Measurements from ENCODE around the gene TULP1.
"Not testable (repeated sequence)": the region's sequence is repeated elsewhere in the genome, so short reads cannot be mapped to it uniquely, and the experiment has no call there.

Gene TULP1

DNA sequence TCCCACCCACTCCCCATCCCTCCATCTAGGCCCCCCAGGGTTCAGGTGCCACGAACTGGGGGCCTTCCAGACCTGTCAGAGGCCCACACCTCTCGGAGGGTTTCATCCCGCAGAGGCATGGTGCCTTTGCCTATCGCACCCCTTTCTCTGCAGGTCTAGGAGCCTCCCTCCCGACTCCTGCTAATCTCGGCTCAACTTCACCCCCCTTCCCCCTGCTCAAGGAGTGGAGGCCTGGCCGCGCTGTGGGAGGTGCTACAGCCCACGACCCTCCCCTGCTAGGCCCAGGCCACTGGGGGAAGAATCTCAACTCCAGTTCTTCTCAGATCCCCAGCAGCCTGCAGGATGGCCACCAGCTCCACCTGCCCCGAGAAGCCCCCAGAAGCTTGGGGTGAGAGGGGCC, at the start of gene TULP1:
TSS of gene TULP1 (minus strand) at position 157 of the 400 bp plus-strand sequence. CDS start at position 119, 38 bp downstream.
- no peak for DNase-seq

DNA sequence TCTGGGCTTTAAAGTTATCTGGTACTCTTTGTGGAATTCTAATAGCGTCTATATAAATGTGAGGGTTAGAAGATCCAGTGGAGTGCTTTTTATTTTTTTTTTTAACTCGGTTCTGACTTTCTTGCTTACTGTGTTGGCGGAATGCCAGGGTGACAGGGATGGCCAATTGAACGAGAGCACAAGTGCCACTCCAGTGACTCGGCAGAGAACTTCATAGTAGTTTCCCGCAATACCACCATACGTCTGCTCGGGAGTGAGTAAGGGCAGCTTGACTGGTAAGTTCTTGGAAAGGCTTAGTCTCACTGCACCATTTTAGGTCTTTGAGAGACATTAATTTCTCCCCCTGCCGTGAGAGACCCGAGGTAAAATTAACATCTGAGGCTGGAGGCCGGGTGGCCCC, 49.4 kb upstream of the TULP1 start:
- no peak for DNase-seq

- no peak for DNase-seq
Measured at GRCh38 chr6:35561113-35561512, 48.4 kb upstream of the TULP1 start.

DNA sequence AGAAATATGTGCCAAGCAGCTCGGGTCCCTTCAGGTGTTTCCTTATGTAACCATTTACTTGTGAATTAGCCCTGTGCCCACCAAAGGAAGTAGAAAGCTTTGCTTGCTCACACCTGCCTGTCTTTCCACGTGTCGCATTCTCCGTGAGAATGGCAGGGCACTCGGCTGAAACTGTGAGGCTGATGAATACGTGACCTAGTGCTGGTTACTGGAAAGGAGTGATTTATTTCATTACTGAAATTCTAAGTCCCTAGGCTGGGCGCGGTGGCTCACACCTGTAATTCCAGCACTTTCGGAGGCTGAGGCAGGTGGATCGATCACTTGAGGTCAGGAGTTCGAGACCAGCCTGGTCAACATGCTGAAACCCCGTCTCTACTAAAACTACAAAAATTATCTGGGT, 45.9 kb upstream of the TULP1 start:
- no peak for DNase-seq

DNA sequence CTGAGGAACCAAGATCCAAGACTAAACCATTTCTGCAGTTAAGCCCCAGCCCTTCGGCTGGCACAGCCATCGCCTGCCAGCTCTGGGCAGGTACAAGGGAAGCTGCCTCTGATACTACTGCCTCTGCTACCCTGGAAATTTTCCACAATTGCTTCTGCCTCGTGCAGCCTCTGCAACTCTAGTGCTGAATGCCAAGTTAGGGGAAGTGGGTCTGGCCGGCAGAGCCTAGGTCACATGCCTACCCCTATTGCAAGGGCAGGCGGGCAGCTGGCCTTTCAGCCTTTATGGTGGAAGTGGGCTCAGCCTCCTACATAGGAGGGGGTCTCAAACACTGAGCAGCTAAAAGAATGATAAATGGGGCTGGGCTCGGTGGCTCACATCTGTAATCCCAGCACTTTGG, 44.5 kb upstream of the TULP1 start:
- no peak for DNase-seq

DNA sequence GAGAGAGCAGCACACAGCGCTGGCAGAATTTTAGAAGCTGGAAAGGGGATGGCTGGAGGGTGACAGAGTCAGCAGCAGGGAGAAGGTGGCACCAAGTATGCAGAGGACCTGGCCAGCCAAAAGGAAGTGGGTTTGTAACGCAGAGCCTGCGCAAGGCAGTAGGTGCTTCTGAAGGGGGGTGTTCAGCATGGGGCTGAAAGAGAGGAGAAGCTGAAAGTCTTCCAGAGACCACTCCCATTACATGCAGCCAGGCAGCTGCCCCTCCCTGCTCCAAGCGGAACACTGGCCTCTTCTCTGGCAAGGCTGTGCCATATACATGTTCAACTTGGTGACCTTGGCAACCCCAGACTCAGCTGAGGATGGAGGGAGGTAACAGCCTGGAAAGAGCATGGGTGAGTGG, 42.1 kb upstream of the TULP1 start:
- DNase-seq, result no peak

- DNase-seq, result no peak
Measured at GRCh38 chr6:35553315-35553714, 40.6 kb upstream of the TULP1 start.

DNA sequence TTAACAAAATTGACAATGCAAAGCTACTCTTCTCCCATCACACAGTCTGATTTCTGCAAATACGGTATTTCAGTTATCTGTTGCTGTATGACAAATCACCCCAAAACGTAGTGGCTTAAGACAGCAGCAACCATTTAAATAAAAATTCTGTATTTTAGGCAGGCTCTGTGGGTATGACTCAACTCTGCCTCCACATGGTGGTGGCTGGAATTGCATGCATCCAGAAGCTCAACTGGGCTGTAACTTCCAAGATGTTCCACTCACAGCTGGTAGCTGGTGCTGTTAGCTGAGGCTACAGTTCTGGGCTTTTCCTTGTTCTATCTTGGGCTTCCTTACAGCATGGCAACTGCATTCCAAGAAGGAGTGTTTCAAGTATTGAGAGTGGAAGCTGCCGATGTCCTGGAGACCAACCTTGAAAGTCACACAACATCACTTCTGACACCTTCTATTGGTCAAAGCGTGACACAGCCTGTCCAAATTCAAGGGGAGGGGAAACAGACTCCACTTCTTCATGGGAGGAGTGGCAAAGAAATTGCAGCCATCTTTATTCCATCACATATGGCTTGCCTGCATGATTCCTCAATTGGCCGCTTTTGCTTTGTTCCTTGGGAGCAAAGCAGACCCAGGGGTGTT, 39.7 kb upstream of the TULP1 start:
- DNase-seq, result no peak

- DNase-seq, result no peak
Measured at GRCh38 chr6:35550437-35550836, 37.7 kb upstream of the TULP1 start.

- DNase-seq, result no peak
Measured at GRCh38 chr6:35547676-35548075, 35.0 kb upstream of the TULP1 start.

DNA sequence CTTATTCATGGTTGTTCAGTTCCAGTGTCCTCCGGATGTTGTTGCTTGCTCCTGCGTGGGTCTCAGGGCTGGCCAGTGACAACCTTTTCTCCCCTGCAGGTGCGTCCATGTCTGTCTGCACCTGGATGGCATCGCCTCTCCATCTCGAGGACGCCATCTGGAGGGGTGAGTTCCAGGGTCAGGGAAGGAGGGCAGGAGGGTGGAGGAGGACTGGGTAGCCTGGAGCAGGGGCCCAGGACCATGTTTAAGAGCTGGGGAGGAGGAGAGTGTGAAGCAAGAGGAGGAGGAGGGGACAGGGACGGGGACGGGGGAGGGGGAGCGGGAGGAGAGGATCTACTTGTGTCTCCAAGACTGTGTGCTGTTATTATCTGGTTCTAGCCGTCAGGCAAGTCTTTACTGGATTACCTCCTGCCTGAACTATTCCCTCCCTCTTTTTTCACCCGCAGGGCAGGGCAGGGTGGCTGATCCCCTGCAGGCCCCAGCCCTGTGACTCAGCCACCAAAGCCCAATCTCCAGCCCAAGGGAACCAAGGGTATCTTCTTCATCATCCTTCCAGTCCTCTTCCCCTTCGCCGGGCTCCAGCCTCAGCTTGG, 32.2 kb upstream of the TULP1 start:
- DNase-seq, result no peak

DNA sequence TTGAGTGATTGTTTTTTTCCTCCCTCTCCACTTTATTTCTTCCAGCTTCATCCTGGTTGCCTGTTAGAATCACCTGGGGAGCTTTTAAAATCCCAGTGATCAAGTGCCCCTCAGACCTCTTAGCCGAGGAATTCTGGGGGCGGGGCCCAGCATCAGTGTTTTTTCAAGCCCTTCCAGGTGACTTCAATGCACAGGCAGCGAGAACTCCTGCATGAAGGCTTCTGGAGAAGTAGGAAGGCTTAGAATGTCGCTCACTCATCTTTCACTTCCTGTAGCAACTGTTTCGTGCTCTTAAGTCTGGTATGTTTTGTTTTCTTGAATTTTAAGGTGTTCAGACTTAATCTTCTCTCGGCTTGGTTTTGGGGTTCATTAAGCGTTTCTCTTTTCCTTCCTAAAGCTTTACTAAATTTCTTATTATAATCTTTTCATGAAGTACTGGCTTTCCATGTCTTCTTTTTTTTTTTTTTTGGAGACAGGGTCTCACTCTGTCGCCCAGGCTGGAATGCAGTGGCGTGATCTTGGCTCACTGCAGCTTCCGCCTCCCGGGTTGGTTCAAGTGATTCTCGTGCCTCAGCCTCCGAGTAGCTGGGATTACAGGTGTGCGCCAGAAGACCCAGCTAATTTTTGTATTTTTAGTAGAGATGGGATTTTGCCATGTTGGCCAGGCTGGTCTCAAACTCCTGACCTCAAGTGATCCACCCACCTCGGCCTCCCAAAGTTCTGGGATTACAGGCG, 30.9 kb upstream of the TULP1 start:
- no peak for DNase-seq

- DNase-seq, result no peak
Measured at GRCh38 chr6:35541836-35542235, 29.1 kb upstream of the TULP1 start.

- no peak for DNase-seq
Measured at GRCh38 chr6:35539223-35539622, 26.5 kb upstream of the TULP1 start.

GRCh38 chr6:35535847-35536246, 23.2 kb upstream of the TULP1 start:
- DNase-seq, result not testable (repeated sequence)

GRCh38 chr6:35534407-35535170, 21.9 kb upstream of the TULP1 start:
- peak; percentile 89 for DNase-seq

DNA sequence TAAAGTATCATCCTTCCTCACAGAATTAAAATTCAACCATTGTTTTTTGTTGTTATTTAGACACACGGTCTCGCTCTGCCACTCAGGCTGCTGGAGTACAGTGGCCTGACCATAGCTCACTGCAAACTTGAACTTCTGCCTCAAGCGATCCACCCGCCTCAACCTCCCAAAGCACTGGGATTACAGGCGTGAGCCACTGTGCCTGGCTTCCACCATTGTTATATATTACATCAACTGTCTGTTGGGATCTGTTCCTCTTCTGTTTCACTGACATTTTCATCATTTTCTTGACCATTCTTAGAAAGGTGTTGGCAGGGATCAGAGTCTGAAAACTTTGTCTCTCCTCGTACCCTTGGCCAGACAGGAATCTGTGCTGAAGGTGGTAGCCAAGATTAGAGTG, 21.3 kb upstream of the TULP1 start:
- no peak for DNase-seq

DNA sequence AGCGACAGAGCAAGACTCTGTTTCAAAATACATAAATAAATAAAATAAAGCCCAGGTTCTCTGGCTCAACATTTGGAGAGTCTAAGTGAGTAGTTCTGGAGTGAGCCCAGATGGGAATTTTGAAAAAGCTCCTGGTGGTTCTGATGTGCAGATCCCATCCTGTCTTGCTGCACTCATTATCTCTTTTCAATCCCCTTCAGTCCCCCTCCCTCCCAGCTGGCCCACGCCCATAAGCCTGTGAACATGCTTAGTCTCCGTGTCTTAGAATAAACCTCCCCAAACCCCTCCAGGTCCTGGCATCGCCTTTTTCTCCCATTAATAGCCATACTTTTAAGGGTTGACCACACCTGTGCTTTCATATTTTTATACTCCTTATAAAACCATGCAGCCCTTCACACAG, 19.4 kb upstream of the TULP1 start:
- DNase-seq, result no peak

GRCh38 chr6:35524380-35525020, 11.8 kb upstream of the TULP1 start:
- no peak for DNase-seq

GRCh38 chr6:35522660-35523658, 10.3 kb upstream of the TULP1 start:
- DNase-seq, result peak; percentile 87

DNA sequence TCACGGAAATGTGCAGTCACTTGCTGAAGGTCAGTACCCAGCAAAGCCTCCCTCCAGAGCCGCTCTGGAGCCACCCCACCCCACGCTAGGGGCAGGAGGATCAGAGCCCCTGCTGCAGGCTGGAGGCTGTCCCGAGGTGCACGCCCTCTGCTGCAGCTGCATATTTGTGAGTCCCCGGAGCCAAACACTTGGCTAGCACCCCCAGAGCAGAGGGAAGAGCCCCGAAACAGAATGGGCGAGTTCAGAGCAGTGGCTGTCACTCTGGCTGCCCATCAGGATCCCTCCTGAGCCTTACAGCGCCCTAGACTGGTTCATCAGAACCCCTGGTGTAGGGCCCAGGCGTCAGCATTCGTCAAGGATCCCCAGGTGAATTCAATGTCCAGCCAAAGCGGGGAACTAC, 9.5 kb upstream of the TULP1 start:
- no peak for DNase-seq

DNA sequence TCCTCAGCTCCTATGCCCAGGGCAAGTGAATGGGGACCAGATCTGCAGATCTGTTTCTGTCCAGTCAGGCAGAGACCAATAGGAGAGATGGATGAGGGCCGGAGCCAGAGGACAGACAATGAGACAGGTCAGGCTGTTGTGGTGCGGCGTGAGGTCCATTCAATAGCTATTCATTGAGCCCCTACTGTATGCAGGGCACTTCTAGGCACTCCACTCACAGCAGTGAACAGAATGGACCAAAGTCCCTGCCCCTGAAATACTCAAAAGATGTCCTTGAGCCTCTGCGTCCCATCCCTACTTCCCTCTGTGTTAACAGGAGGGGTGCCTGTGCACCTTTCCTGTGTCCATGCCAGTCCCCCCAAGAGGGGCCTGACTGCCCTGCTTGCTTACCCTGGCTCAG, 8.5 kb upstream of the TULP1 start:
- DNase-seq, result no peak
